Measurements from ENCODE around the gene CYP2D6.

GRCh38 chr22:42162728-42163489, 32.3 kb upstream of the CYP2D6 start:
- no peak for TF ChIP-seq CTCF (IDR thresholded peaks at IDR 0.05; ENCODE audit: insufficient read depth, low read depth, low read length)
- TF ChIP-seq EZH2 (IDR thresholded peaks at IDR 0.05; ENCODE audit: insufficient read depth, low read length), result no peak

Measured in astrocyte (in vitro differentiated cells and primary cell).